Middle frontal gyrus (tissue), 1 donor: Measurements from ENCODE around the gene PRDM16.

Experiments
- DNase-seq: peaks from one replicate; pipeline ENCODE4 v3.0.0-alpha.2; 2015; ENCODE audit warnings: low spot score; ENCODE audit errors: extremely low spot score

Gene PRDM16

GRCh38 chr1:3425486-3426215 lies 356.6 kb downstream of the PRDM16 start:
- no peak for DNase-seq

- no peak for DNase-seq
Measured at GRCh38 chr1:3426956-3427535, 358.0 kb downstream of the PRDM16 start.

DNA sequence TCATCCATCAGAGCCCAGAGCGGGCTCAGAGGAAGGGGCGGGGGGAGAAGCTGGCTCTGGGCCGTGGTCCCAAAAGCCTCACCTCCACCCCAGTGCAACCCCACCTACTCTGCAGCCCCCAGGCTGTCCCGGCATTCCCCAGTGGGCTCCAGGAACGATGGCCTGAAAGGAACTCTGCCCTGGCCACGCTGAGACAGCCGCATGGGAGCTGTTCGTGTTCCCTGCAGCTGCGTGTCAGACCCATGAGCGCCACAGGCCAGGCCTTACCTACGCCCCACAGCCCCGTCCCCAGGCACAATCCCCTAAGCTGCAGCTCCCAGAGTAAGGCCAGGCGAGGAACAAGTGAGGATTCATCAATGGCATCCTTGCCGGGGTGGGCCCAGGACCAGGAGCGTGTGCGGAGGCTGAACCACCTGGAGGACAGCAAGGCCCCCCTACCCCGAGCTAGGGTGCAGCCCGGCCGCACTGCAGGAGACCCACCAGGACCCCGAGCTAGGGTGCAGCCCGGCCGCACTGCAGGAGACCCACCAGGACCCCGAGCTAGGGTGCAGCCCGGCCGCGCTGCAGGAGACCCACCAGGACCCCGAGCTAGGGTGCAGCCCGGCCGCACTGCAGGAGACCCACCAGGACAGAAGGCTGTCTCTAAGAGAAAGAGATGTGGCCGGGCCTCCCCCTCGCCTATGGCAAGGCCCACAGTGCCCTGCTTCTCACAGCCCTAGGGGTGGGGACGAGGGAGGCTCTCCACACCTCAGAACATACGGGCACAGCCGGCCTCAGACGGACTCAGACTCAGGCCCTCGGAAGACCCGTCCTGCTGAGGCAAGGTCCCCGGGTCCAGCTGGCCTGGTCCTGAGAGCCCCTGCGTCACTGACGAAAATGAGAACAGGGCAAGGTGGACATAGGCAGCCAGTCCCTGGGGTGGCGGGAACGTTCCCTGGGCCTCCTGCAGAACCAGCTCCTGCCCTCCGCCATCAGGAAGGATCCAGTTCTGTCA lies 359.0 kb downstream of the PRDM16 start:
- no peak for DNase-seq

DNA sequence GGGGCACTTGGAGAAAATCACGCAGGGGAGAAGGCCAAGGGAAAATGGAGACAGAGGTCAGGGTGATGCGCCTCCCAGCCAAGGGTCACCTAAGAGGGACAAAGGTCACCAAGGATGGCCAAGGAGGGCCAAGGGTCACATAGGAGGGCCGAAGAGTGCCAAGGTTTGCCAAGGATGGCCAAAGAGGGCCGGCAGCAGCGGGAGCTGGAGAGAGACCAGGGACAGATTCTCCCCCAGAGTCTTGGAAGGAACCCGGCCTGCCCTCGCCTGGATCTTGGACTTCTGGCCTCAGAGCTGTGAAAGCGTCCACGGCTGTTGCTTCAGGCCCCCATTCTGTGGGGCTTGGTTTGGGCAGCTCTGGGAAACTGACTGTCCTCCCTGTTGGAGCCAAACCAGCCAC lies 359.9 kb downstream of the PRDM16 start:
- DNase-seq = no peak

DNA sequence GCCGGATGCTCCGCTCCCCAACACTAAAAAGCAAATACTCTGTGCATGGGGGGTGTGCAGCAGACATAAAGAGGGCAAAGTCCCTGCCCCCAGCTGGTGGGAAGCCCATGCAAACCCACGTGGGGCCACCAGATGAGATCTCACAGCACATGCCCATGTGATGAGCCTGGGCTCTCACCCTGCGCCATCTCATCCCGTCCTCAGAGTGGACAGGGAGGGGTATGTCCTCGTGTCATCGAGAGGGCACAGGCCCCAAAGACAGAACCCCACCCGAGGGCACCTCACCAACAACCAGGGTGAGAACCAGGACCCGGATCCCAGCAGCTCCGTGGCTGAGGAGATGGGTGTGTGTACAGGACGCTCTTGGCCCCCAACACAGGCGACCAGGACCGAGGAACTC lies 360.3 kb downstream of the PRDM16 start:
- no peak for DNase-seq

DNA sequence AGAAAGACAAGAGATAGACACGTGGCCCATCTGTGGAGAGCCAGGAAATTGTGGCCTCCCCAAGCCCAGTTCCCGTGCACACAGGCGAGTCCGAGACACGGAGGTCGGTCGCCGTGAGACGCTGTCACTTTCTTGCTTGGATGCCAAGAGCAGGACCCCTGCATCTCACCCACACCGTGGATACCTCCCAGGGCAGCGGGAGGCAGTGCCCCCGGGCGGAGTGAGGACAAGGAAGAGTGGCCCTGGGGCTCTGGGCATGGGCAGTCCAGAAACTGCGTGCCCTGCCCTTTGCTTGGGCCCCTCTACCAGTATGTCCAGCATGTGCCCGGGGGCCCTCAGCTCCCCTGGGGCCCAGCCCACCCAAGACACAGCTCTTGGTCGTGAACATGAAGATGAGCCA lies 360.8 kb downstream of the PRDM16 start:
- DNase-seq = no peak

GRCh38 chr1:3430406-3430805 lies 361.4 kb downstream of the PRDM16 start:
- DNase-seq = no peak

DNA sequence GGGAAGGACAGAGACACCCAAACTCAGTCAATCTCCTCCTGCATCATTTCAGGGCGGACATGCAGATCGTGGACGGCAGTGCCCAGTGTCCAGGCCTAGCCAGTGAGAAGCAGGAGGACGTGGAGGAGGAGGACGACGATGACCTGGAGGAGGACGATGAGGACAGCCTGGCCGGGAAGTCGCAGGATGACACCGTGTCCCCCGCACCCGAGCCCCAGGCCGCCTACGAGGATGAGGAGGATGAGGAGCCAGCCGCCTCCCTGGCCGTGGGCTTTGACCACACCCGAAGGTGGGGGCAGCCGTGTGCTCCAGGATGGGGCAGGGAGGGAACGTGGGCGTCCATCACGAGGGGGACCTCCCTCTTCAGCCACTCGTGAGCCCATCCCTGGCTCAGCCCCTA lies 361.8 kb downstream of the PRDM16 start:
- DNase-seq = no peak

- DNase-seq = no peak
Measured at GRCh38 chr1:3431266-3431665, 362.3 kb downstream of the PRDM16 start.

DNA sequence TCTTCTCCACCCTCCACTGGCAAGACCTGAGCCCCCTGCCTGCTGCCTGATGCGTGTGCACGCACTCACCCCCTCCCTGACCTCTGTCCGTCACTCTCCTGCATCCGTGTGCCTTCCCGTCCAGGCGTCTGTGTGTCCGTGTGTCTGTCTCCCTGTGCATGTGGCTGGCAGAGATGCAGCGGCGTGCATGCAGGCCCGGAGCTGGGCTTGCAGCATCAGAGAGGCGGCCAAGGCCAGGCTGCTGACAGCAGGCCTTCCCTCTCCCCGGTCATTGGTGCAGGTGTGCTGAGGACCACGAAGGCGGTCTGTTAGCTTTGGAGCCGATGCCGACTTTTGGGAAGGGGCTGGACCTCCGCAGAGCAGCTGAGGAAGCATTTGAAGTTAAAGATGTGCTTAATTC lies 362.7 kb downstream of the PRDM16 start:
- no peak for DNase-seq

- DNase-seq = no peak
Measured at GRCh38 chr1:3432306-3432705, 363.3 kb downstream of the PRDM16 start.

DNA sequence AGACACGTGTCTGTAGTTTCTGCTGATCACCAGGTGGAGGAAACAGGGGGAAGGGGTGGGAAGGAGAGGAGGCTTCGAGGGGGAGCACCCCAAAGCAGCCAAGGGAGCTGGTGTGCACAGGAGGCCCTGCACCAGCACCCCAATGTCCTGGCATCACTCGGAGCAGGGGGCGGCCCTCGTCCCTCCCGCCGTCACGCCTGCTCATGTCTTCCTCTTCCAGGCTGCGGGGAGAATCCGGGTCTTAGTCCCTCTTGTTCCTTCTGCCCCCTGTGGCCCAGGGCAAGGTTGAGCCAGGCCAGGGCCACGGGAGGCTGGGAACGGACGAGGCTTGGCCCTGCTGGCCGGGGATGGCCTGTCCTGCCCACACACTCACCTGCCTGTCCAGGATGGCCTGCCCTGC lies 364.1 kb downstream of the PRDM16 start:
- no peak for DNase-seq

DNA sequence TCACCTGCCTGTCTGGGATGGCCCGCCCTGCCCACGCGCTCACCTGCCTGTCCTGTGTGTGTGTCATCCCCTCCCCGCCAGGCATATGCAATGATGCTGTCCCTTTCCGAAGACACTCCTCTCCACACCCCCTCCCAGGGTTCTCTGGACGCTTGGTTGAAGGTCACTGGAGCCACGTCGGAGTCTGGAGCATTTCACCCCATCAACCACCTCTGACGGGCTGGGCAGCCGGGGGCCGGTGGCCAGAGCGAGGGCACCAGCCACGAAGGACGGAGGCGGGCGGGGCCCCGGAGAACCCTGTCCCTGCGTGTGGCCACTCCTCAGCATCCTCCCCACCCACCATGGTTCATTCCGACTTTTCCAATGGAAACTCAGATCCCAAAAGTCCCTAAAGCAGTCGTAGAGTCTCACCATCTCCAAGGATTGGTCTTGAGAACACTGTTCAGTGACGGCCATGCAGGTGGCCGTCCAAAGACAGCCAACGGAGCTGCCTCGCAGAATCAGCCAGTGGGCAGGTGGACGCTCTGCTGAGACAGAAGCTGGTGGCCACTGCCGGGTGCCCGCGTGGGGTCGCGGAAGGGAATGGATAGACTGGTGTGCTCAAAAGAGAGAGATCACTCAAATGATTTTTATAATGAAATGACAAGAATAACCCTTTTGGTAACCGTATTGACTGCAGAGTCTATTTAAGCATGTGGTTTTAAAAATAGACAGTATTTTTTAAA lies 364.8 kb downstream of the PRDM16 start:
- no peak for DNase-seq

DNA sequence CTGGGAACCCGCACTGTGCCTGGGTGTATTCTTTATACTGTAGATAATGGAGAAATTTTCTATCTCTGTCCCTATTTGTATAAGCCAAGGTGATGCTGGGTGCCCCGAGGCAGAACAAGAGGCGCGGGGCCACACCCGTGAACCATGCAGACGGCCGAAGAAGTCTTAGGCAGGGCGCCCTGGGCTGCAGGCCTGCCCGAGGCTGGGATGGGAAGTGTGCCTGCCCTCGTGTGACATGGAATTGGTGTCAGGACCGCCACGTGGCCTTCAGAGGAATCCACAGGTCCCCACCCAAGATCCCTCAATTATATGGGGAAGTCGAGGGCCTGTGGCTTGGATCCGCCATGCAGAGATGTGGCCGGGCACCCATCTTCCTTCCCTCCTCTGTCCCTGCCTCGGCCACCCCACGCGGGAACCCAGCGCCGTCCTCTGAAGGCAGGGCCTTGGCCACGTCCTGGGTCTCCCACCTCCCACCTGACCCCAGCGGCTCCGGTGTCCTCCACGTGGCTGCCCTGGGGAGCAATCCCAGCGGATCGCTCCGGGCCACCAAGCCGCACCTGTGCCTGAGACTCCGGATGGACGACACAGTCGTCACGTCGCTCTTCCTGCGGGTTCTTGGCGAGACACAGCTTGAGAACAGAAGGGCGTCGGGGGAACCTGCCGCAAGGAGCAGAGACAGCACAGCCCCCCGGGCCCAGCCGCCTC lies 365.6 kb downstream of the PRDM16 start:
- DNase-seq = no peak

DNA sequence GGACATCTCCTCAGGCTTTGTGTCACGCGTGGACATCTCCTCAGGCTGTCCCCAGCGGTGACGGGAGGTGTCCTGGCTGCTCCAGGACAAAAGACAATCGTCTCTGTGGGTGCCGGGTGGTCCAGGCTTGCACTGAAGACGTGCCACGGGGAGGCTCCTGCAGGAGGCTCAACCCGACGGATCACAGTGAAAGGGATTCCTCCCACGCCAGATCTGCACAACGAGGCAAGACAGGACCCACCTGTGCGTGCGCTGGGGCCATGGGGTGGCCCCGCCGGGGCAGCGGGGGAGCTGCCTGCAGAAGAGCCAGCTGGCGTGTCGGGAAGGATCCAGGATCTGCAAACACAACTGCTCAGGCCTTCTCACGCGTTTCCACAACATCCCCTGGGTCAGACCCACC lies 366.7 kb downstream of the PRDM16 start:
- no peak for DNase-seq

DNA sequence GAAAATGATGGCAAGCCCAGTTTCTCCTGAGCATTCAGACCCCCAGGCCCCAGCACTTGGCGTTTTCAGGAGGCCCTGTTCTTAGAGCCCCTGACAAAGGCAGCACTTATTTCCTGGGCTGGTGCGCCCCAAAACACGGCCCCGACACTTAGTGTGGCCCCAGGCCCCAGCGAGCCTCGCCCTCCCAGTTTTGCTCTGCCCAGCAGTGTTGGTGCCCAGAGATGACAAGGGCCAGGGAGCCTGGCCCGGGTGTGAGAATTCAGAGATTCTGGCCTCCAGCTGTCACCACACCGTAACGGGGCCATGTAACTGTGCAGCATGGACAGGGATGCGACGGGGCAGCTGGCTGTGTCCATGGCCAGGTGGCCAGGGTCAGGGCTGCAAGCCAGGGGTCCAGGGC lies 367.4 kb downstream of the PRDM16 start:
- no peak for DNase-seq

DNA sequence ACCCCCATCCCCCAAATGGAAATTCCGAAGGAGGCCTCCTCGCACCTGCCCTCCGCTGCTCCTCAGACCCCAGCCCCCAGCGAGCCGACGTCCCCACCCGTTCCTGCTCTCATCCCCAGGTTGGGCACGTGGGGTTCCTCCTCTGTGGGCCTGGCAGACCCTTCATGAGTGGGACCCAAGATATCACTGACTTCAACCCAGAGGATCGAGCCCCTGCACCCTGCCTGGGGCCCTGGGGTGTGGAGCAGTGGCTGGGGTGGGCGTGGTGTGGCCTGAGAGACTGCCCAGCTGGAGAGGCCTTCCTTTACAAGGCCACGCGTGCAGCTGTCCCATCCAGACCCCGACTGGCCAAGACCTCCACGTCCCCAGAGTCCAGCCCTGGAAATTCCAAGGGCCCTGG lies 367.9 kb downstream of the PRDM16 start:
- DNase-seq = no peak

- no peak for DNase-seq
Measured at GRCh38 chr1:3438661-3439180, 369.7 kb downstream of the PRDM16 start.

- no peak for DNase-seq
Measured at GRCh38 chr1:3439346-3440299, 370.6 kb downstream of the PRDM16 start.

- DNase-seq = no peak
Measured at GRCh38 chr1:3440300-3440681, 371.3 kb downstream of the PRDM16 start.
